ENCODE data around the gene STARD13.

- TF ChIP-seq POLR2A (IDR thresholded peaks at IDR 0.05) = no peak
- TF ChIP-seq CTCF (IDR thresholded peaks at IDR 0.05) = no peak
Observed at GRCh38 chr13:33175991-33176390, 109.6 kb downstream of the STARD13 start.
